CD8-positive, alpha-beta memory T cell (primary cell): Measurements from ENCODE around the gene NCOA1. TPM values are rescaled to one million over a fixed set of nuclear protein-coding genes. Genes with fewer than 3 reads are reported as not detected.
A peak's percentile ranks its signal among the peaks of the same experiment; 100 is the strongest.

Source experiments
- CTCF ChIA-PET: fragments of 350-600 bp; sonication (Branson Sonifier 250); formaldehyde crosslinking; loops from one replicate; lab custom pipeline; 2021; ENCODE audit warnings: antibody characterized with exemption; lab: Charles Lee
- POLR2A ChIA-PET: fragments of 350-600 bp; sonication (Branson Sonifier 250); formaldehyde crosslinking; loops from one replicate; lab custom pipeline; 2021; ENCODE audit warnings: antibody characterized with exemption; lab: Charles Lee
- DNase-seq, 5 donors: peaks; one replicate each; pipeline versions ENCODE4 v3.0.0 to v3.0.0-alpha.2; 2020 to 2022; ENCODE audit warnings: mixed read lengths in 1 of 5
- H3K27ac ChIP-seq: one replicate; pipeline ENCODE4 v1.7.0; 2013; ENCODE audit warnings: low read depth, mild to moderate bottlenecking, low read length, moderate library complexity
- H3K27me3 ChIP-seq: 2 replicates; pipeline ENCODE4 v1.7.0; 2013; ENCODE audit warnings: low read length, mild to moderate bottlenecking; ENCODE audit not compliant: insufficient read depth, poor library complexity, severe bottlenecking
- H3K36me3 ChIP-seq: 2 replicates; pipeline ENCODE4 v1.7.0; 2013; ENCODE audit warnings: mild to moderate bottlenecking, low read length, moderate library complexity; ENCODE audit not compliant: insufficient read depth
- H3K4me1 ChIP-seq: 2 replicates; pipeline ENCODE4 v1.7.0; 2013; ENCODE audit warnings: mild to moderate bottlenecking, low read length, moderate library complexity; ENCODE audit not compliant: insufficient read depth
- H3K4me3 ChIP-seq: 2 replicates; pipeline ENCODE4 v1.7.0; 2013; ENCODE audit warnings: mild to moderate bottlenecking, low read length
- H3K9me3 ChIP-seq: 2 replicates; pipeline ENCODE4 v1.7.0; 2013; ENCODE audit warnings: mild to moderate bottlenecking, low read length
- H3K27ac Mint-ChIP-seq, 8 donors: one replicate each; pipeline ENCODE4 v1.8.0; 2020 to 2021; ENCODE audit warnings: mixed read lengths in 8 of 8, mild to moderate bottlenecking in 6 of 8, inconsistent platforms in 3 of 8, moderate library complexity in 3 of 8
- H3K27me3 Mint-ChIP-seq, 2 donors: one replicate each; pipeline ENCODE4 v1.8.0; 2020 to 2021; ENCODE audit warnings: mixed read lengths in 2 of 2, mild to moderate bottlenecking in 1 of 2, moderate library complexity in 1 of 2
- H3K36me3 Mint-ChIP-seq, 3 donors: one replicate each; pipeline ENCODE4 v1.8.0; 2020 to 2021; ENCODE audit warnings: mixed read lengths in 3 of 3, inconsistent platforms in 1 of 3, mild to moderate bottlenecking in 1 of 3
- H3K4me1 Mint-ChIP-seq, 3 donors: one replicate each; pipeline ENCODE4 v1.8.0; 2020 to 2021; ENCODE audit warnings: mixed read lengths in 3 of 3, inconsistent platforms in 1 of 3, mild to moderate bottlenecking in 1 of 3
- H3K4me3 Mint-ChIP-seq, 7 donors: one replicate each; pipeline ENCODE4 v1.8.0; 2020 to 2021; ENCODE audit warnings: mixed read lengths in 7 of 7, mild to moderate bottlenecking in 6 of 7, moderate library complexity in 4 of 7, inconsistent platforms in 2 of 7
- H3K9me3 Mint-ChIP-seq, 5 donors: one replicate each; pipeline ENCODE4 v1.8.0; 2020 to 2022; ENCODE audit warnings: mixed read lengths in 5 of 5, mild to moderate bottlenecking in 3 of 5, moderate library complexity in 2 of 5, inconsistent platforms in 1 of 5
- polyA plus RNA-seq: library from polyadenylated mRNA; unstranded; fragments of 300-500 nt; fragmentation: Illumina TruSeq; gene quantifications from one replicate; pipeline ENCODE4 v1.2.3, GENCODE V29; 2021
- total RNA-seq, 2 experiments: library from RNA; stranded (reverse); gene quantifications; one replicate each; pipeline ENCODE4 v1.2.3, GENCODE V29; 2021

Gene NCOA1
- total RNA-seq: 10 to 100 TPM; 32.2 to 35.7 TPM
- 32.7 TPM for polyA plus RNA-seq

DNA sequence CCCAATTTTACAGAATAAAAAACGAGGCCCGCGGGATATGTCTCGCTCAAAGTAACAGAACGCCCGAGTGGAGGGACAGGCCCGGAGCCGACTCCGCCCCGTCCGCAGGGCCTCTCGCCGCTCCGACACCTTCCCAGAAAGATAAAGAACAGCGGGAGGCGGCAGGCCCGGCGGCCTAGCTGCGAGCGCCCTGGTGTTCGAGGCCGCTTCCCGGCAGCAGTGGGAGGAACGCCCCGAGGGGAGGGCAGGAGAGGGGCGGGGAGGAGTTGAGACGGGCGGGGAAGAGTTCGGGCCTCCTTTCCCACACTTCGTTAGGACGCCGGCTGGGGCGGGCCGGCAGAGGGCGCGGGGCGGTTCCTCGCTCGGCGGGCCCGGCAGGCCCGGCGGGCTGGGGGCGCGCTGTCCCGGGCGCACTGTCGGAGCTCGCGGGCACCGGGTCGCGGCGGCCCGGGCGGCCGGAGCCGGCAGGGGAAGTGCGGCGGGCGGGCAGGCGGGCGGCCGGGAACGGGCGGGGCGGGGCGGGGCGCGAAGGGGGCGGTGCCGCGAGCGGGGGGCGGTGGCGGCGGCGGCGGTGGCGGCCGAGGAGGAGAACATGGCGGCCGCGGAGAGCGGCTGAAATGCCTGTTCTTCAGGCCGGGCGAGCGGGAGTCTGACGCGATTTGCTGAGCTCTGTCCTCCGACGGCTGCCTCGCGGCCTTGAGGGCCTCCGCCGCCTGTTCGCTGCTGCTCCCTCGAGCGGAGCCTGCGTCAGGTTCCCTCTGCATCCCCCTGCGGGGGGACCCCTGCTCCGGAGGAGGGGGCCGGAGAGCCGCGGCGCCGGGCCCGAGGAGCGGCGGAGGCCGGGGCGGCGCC lies at the start of gene NCOA1:
TSS of gene NCOA1 (plus strand) at position 565 of the 852 bp plus-strand sequence. CDS start 167,424 bp downstream, outside the sequence.
- peaks cover 0 to 4% of the 10 kb centered on the region in 2 donors for H3K27me3 Mint-ChIP-seq
- H3K27ac Mint-ChIP-seq: peak within 1 kb of the TSS; percentile 90 to 99 (median 96)
- Histone ChIP-seq H3K4me3 (peak within 1 kb of the TSS; percentile 59), H3K27ac (peak within 1 kb of the TSS; percentile 69), H3K27me3 (no peaks in the 10 kb centered on the region), H3K9me3 (no peaks in the 10 kb centered on the region), H3K36me3 (no peaks in the 10 kb centered on the region), H3K4me1 (peaks cover 48% of the 10 kb centered on the region)
- ChIA-PET CTCF (interaction anchor here (1.1 kb wide), 2 partner anchors 9 to 16 kb away, joined by 3 to 5 read pairs; no protein-coding TSS in a partner anchor), POLR2A (interaction anchor here (0.8 to 1.8 kb wide), 2 partner anchors 18 to 23 kb away, joined by 3 to 4 read pairs; no protein-coding TSS in a partner anchor)
- DNase-seq: peak; percentile 84 to 92 (median 86)
- H3K36me3 Mint-ChIP-seq: peaks cover 0 to 5% (median 0%) of the 10 kb centered on the region in 3 donors
- H3K9me3 Mint-ChIP-seq: no peaks in the 10 kb centered on the region
- peak within 1 kb of the TSS; percentile 87 to 95 (median 92) for H3K4me3 Mint-ChIP-seq
- H3K4me1 Mint-ChIP-seq: peaks cover 50 to 59% (median 53%) of the 10 kb centered on the region in 3 donors

DNA sequence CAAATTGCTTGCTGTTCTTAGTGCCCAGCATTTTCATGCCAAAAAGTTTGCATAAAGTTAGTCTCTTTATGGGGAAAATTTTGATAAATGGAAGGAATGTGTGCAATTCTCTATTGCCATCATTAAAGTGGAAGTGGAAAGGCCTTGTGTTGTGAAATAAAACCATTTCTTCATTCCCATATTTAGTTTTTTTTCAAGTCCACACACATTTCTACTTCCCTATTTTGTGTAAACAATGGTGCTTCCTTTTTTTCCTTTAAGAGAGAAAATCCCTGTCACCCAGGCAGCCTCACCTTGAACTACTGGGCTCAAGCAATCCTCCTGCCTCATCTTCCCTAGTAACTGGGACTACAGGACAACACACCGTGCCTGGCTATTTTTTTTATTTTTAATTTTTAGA lies 42.3 kb upstream of the NCOA1 start:
- Histone ChIP-seq H3K27ac (no peak overlapping the region), H3K27me3 (no peaks in the 10 kb centered on the region), H3K9me3 (no peaks in the 10 kb centered on the region), H3K4me3 (no peak overlapping the region), H3K4me1 (no peaks in the 10 kb centered on the region), H3K36me3 (no peaks in the 10 kb centered on the region)
- POLR2A ChIA-PET: no interaction called here
- H3K4me3 Mint-ChIP-seq: no peak overlapping the region
- no peak for DNase-seq
- H3K4me1 Mint-ChIP-seq: peaks cover 0 to 8% (median 2%) of the 10 kb centered on the region in 3 donors
- peaks cover 0 to 15% (median 0%) of the 10 kb centered on the region in 3 donors for H3K36me3 Mint-ChIP-seq
- CTCF ChIA-PET: no interaction called here
- H3K27me3 Mint-ChIP-seq: peaks cover 3 to 7% of the 10 kb centered on the region in 2 donors
- no peak overlapping the region for H3K27ac Mint-ChIP-seq
- H3K9me3 Mint-ChIP-seq: peaks cover 6 to 17% (median 11%) of the 10 kb centered on the region in 5 donors

DNA sequence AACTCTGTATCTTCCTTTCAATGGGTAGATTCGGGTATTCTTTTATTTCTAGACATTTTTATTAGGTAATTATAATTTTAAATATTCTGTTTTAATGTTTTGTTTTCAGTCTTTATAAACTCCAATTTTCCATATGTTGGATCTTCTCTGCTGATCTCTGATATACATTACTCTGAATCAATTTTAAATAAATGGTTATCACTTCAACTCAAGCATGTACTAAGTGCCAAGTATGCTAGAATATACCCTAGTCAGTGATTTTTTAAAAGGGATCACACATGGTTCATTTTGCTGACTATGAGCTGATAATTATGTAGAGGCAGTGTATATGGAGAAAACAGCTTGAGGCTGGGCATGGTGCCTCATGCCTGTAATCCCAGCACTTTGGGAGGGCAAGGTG lies 41.7 kb upstream of the NCOA1 start:
- no peaks in the 10 kb centered on the region for H3K36me3 ChIP-seq
- ChIA-PET POLR2A (no interaction called here), CTCF (no interaction called here)
- peaks cover 6 to 17% (median 11%) of the 10 kb centered on the region in 5 donors for H3K9me3 Mint-ChIP-seq
- H3K9me3 ChIP-seq: no peaks in the 10 kb centered on the region
- H3K4me1 Mint-ChIP-seq: peaks cover 0 to 10% (median 2%) of the 10 kb centered on the region in 3 donors
- no peak overlapping the region for H3K4me3 Mint-ChIP-seq
- peaks cover 3 to 7% of the 10 kb centered on the region in 2 donors for H3K27me3 Mint-ChIP-seq
- DNase-seq: no peak
- H3K27me3 ChIP-seq: no peaks in the 10 kb centered on the region
- H3K27ac ChIP-seq: no peak overlapping the region
- H3K4me1 ChIP-seq: no peaks in the 10 kb centered on the region
- peaks cover 0 to 15% (median 0%) of the 10 kb centered on the region in 3 donors for H3K36me3 Mint-ChIP-seq
- no peak overlapping the region for H3K27ac Mint-ChIP-seq
- H3K4me3 ChIP-seq: no peak overlapping the region

DNA sequence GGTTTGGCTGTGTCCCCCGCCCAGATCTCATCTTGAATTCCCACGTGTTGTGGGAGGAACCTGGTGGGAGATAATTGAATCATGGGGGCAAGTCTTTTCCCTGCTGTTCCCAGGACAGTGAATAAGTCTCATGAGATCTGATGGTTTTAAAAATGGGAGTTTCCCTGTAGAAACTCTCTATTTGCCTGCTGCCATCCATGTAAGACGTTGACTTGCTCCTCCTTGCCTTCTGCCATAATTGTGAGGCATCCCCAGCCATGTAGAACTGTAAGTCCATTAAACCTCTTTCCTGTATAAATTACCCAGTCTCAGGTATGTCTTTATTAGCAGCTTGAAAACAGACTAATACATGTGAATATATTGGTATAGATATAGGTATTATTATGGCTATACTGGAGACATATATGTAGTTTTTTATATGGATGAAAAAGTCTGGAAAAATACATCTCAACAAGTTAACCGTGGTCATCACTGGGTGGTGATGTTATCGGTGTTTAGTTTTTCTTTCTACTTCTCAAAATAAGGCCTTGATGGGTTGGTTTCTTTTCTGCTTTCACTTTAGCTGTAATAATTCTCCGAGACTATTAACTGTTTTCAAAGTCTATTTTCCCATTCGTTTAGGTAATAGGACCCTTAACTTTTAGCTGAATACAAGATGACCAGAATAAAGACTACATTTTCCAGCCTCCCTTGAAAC lies 39.1 kb upstream of the NCOA1 start:
- CTCF ChIA-PET: no interaction called here
- Mint-ChIP-seq H3K27ac (no peak overlapping the region), H3K9me3 (peaks cover 6 to 17% (median 11%) of the 10 kb centered on the region in 5 donors)

DNA sequence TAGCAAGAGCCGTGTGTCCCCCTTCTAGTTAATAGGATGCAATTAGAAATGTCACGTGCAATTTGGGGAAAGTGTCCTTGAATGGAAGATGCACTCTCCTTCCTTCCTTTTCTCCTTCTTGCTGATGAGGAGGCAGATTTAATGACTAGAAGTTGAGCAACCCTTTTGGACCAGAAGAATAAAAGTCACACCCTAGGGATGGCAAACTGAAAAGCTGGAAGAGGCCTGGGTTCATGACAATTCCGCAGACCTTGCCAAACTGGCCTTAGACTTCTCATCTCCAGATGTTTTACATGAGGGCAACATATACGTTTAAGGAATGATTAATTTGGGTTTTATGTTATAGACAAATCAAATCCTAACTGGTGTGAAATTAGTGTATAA lies 38.6 kb upstream of the NCOA1 start:
- no peak overlapping the region for H3K27ac ChIP-seq
- peak overlapping the region in 1 of 7 donors; percentile 12 for H3K4me3 Mint-ChIP-seq
- CTCF ChIA-PET: no interaction called here

More for the DNA sequence above, 39.1 kb upstream of the NCOA1 start:
- no peak overlapping the region for H3K4me3 ChIP-seq
- no peaks in the 10 kb centered on the region for H3K36me3 ChIP-seq
- no peak overlapping the region for H3K27ac ChIP-seq
- H3K4me1 ChIP-seq: no peaks in the 10 kb centered on the region
- H3K9me3 ChIP-seq: no peaks in the 10 kb centered on the region
- POLR2A ChIA-PET: no interaction called here
- H3K4me1 Mint-ChIP-seq: peaks cover 0 to 13% (median 2%) of the 10 kb centered on the region in 3 donors
- peaks cover 0 to 15% (median 0%) of the 10 kb centered on the region in 3 donors for H3K36me3 Mint-ChIP-seq
- DNase-seq: no peak
- H3K4me3 Mint-ChIP-seq: no peak overlapping the region
- no peaks in the 10 kb centered on the region for H3K27me3 ChIP-seq
- peaks cover 1 to 4% of the 10 kb centered on the region in 2 donors for H3K27me3 Mint-ChIP-seq

DNA sequence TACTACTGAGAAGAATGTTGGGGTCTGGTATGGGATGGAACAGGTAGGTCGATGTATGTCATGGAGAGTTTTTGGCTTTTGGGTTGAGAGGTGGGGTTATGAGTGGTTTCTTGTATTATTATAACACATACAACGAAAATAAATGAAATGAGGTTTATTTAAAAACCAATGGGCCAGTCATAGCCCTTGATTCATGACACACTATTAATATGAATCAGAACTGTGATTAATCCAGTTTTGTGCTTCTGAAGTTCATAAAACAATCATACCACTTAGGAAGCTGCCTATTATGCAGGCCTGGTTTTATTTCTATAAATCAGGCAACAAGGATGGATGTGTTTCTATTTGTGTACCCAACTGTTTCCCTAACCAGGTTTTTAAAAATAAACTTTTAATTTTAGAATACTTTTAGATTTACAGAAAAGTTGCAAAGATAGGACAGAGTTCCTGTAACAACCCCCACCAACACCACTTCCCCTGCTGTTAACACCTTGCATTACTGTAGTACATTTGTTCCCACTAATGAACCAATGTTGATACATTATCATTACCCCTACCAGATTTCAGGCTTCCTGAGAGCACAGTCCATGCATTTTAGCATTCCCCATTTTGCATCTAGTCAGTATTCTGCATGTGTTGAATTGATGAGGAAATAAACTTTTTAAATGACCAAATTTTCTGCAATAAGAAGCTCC lies 37.5 kb upstream of the NCOA1 start:
- Histone ChIP-seq H3K27ac (no peak overlapping the region), H3K27me3 (no peaks in the 10 kb centered on the region), H3K36me3 (no peaks in the 10 kb centered on the region), H3K4me1 (no peaks in the 10 kb centered on the region), H3K4me3 (no peak overlapping the region), H3K9me3 (no peaks in the 10 kb centered on the region)
- H3K4me1 Mint-ChIP-seq: peaks cover 0 to 13% (median 2%) of the 10 kb centered on the region in 3 donors
- CTCF ChIA-PET: interaction anchor here (1.9 kb wide), 1 partner anchor 9 kb away, joined by 4 read pairs; no protein-coding TSS in a partner anchor
- POLR2A ChIA-PET: no interaction called here
- no peak for DNase-seq
- H3K4me3 Mint-ChIP-seq: no peak overlapping the region
- H3K27me3 Mint-ChIP-seq: peaks cover 1 to 2% of the 10 kb centered on the region in 2 donors
- peaks cover 6 to 14% (median 10%) of the 10 kb centered on the region in 5 donors for H3K9me3 Mint-ChIP-seq
- H3K36me3 Mint-ChIP-seq: peaks cover 0 to 15% (median 0%) of the 10 kb centered on the region in 3 donors
- H3K27ac Mint-ChIP-seq: peak overlapping the region in 1 of 8 donors; percentile 42

More for the DNA sequence above, 38.6 kb upstream of the NCOA1 start:
- POLR2A ChIA-PET: no interaction called here
- H3K36me3 Mint-ChIP-seq: peaks cover 0 to 15% (median 0%) of the 10 kb centered on the region in 3 donors
- H3K4me1 ChIP-seq: no peaks in the 10 kb centered on the region
- peaks cover 6 to 17% (median 11%) of the 10 kb centered on the region in 5 donors for H3K9me3 Mint-ChIP-seq
- peaks cover 0 to 13% (median 2%) of the 10 kb centered on the region in 3 donors for H3K4me1 Mint-ChIP-seq
- no peaks in the 10 kb centered on the region for H3K9me3 ChIP-seq
- no peak overlapping the region for H3K4me3 ChIP-seq
- no peak overlapping the region for H3K27ac Mint-ChIP-seq
- no peak for DNase-seq
- H3K27me3 Mint-ChIP-seq: peaks cover 1 to 4% of the 10 kb centered on the region in 2 donors
- H3K27me3 ChIP-seq: no peaks in the 10 kb centered on the region
- H3K36me3 ChIP-seq: no peaks in the 10 kb centered on the region

DNA sequence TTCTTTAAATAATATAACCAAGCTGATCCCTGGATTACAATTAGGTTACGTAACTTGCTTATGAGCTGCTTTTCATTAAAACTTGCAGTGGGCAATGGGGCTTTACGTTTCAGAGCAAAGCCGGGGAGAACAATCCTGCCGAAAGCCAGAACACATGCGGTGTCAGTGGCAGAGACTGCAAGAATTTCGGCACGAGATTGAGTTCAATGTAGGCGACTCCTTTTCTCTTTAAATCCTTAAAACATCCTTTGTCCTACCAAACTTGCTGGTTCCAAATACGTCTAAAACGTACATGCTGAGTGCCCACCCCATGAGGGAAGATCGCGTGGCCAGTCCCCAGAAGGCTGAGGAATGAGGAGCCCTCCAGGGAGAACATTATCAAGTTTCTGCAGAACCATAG lies 36.8 kb upstream of the NCOA1 start:
- CTCF ChIA-PET: interaction anchor here (1.9 kb wide), 1 partner anchor 9 kb away, joined by 4 read pairs; no protein-coding TSS in a partner anchor
- Mint-ChIP-seq H3K9me3 (peaks cover 4 to 10% (median 8%) of the 10 kb centered on the region in 5 donors), H3K36me3 (peaks cover 0 to 15% (median 0%) of the 10 kb centered on the region in 3 donors), H3K27ac (no peak overlapping the region), H3K4me3 (no peak overlapping the region), H3K4me1 (peaks cover 0 to 13% (median 2%) of the 10 kb centered on the region in 3 donors), H3K27me3 (peaks cover 0 to 1% of the 10 kb centered on the region in 2 donors)
- Histone ChIP-seq H3K4me1 (no peaks in the 10 kb centered on the region), H3K27me3 (no peaks in the 10 kb centered on the region), H3K27ac (no peak overlapping the region), H3K9me3 (no peaks in the 10 kb centered on the region), H3K36me3 (no peaks in the 10 kb centered on the region), H3K4me3 (no peak overlapping the region)
- POLR2A ChIA-PET: no interaction called here
- no peak for DNase-seq
